HG02885 (cell line): ENCODE data around the gene VDR.

ENCODE experiments used
- ATAC-seq: cut with Tn5 transposase; IDR thresholded peaks from one replicate; pipeline ENCODE4 v1.9.1; 2021; ENCODE audit warnings: mild to moderate bottlenecking; ENCODE audit not compliant: unreplicated experiment, poor library complexity

The VDR gene

DNA sequence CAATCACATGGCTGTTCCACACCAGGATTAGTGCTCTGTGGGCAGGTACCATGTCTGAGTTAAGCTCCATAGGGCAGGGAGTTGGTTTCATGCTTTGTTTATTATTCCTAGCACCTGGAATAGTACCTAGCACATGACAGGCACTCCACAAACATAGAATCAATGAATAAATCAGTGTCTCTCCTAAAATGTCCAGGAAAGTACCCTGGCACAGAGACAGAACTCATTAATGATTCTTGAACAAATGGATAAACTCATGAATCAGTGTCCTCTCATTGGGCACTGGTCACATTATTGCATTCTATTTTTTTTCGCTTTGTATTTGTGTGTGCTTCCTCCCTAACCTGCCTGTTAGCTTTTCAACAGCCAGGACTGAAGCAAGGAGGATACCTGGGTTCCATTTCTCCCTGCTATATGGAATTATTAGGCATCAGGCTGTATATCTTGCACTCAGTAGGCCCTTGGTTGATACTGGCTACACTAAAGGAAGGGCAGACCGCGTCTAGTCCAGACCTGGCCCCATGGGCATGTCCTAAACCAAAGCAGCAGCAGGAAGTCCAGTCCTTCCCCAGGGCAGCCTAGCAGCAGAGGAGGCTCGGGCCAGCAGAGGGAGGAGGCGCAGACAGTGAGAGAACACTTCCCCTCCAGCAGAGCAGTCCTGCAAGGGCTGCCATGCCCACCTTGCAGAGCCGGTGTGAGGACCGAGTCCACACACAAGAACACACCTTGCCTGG is 103.5 kb downstream of the VDR start:
- ATAC-seq, result no peak

DNA sequence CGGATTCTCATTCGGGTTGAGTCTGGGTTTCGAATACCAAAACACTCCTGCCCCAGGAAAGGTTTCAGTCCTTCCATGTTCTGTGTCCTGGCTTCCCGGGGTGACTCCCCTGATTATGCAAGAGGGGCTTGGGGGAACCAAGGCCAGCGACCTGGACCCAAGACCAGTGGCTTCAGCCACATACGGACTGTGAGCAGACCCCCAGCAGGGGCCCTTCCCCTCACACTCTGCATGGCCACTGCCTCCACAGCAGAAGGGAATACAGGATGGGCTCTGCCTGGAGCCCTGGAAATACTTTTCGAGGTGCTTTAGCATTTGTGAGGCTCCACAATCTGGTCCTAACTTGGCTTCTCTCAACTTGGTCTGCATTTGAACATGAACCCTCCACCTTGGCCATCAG is 104.2 kb downstream of the VDR start:
- ATAC-seq, result no peak

DNA sequence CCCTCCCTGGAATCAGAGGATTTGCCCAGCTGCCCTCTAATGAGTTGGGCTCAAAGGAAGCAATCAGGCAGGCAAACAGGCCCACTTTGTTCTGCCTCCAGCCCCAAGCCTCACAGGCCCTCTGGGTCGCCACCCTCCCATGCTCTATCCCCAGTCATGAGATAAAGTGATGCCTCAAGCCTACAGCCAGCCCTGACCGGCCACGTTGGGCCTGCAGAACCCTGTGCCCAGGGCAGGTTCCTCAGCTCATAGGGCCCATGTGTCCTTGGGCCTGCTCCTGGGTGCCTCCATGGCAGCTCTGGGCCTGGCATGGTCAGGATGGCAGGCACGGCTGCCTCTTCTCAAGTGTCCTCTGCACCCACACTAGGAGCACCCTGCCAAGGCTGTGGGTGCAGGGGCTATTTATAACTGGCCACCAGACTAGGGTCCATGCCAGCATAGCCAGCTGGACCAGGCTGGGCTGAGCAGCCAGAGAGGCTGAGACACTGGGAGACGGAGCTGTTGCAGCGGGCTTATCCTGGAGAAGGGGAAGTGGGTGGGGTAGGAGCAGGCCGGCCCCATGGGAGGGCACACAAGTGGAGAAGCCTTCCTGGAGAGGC is 105.3 kb downstream of the VDR start:
- no peak for ATAC-seq

DNA sequence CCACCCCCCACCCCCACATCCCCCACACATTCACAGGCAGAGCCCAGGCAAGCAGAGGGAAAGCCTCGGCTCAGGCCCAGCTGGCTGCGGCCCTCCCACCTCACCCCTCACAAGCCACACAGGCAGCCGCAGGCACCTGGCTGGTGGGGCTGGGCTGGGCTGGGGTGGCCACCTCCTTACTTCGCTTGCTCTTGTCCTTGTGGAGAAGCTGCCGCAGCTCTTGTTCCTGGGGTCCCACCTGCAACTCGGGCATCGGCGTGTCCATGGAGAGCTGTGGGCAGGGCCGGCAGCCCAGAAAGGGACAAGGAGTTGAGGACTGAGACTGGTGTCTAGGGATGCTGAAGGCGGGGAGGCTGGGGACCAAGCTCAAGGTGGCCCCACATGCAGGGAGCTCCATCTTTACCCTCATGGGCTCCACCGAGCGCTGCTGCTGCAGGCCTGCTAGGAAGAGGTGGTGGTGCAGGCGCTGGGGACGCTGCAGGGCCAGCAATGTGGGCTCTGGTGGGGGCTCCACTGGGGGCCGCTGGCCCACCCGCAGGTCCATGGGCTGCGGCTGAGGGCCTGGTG is 106.3 kb downstream of the VDR start:
- no peak for ATAC-seq

DNA sequence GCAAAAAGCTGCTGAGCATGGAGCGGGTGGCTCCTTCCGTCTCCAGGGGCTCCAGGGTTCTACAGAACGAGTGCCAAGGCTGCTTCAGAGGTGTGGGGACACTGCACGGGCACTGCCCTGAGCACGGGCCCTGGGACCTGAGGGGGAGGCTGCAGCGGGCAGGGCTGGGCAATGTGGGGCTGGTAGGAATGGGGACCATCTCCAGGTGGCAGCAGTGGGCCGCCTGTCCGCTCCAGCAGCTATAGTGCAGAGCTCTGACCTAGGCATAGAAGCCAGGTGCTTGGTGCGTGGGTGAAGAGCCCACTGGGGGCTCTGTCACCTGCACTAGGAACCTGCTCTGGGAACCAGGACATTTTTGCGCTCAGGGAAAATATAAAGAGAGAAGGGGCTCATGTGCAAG is 107.4 kb downstream of the VDR start:
- peak; percentile 74 for ATAC-seq

DNA sequence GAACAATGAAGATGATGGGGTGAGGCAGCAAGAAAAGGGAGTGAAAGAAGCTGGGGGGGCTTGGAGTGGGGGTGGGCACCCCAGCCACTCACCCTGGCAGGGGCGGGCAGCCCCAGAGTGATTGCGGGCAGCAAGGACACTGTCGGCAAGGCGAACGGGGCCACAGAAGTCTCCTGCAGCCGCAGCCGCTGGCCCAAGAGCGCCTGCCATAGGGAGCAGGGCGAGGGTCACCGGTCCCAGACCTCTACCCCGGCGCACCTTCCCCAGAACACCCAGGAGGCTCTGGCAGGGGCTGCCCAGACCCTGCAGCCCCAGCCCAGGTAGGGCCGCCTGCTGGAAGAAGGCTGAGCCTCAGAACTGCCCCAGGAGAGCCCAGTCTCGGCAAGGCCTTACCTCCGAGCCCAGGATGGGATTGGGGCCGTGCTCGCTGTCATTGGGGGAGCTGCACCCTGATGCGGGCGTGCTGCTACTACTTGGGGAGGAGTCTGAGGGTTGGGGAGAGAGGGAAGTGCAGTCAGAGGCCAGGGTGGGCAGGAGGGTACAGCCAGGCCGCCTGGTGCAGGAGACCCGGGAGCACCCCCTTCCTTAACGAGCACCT is 108.9 kb downstream of the VDR start:
- ATAC-seq, result no peak

DNA sequence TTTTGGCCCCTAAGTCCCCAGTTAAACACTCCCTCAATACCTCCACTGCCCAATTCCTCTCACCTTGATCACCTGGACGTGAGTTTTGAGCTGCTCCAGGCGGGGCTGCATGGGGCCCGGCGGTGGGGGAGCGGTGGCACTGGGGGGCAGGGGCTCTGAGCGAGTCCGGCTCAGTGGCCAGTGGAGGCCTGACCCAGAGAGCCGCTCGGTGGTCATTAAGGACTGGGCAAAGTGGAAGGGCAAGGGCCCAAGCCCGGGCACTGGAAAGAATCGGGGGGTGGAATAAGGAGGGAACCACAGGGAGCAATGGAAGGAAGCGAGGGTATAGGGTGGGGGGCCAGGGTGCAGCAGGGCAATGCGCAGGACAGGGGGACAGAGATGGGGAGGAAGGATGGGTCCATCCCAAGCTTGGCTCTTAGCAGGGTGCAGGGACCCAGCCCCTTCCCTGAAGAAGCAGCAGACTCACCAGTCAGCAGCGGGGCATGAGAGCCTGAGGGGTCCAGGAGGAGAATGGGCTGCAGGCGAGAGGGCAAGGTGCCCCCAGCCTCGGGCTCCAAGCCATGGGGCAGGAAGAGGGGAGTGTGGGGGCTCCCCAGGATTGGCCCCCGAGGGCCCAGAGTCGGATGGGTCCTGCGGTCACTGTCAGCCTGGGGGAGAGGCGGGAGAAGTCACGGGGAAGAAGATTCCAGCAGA is 109.5 kb downstream of the VDR start:
- ATAC-seq, result no peak

DNA sequence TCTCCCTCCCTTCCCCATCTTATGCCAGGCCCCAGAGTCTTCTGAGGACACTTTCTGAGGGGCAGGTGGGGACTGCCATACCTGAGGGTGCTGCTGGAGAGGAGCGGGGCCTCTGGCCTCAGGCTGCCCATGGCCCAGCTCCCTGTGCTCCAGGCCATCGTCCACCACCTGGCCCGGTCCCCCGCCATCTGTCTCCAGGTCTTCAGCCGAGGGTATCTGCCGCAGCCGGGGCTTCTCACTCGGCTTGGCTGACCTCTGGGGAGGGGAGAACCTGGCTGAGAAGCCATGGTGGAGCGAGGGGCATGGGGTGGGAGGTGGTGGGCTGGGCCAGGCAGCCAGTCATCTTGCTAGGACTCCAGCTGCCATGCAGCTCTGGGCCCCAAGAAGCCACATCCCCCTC is 110.1 kb downstream of the VDR start:
- no peak for ATAC-seq

DNA sequence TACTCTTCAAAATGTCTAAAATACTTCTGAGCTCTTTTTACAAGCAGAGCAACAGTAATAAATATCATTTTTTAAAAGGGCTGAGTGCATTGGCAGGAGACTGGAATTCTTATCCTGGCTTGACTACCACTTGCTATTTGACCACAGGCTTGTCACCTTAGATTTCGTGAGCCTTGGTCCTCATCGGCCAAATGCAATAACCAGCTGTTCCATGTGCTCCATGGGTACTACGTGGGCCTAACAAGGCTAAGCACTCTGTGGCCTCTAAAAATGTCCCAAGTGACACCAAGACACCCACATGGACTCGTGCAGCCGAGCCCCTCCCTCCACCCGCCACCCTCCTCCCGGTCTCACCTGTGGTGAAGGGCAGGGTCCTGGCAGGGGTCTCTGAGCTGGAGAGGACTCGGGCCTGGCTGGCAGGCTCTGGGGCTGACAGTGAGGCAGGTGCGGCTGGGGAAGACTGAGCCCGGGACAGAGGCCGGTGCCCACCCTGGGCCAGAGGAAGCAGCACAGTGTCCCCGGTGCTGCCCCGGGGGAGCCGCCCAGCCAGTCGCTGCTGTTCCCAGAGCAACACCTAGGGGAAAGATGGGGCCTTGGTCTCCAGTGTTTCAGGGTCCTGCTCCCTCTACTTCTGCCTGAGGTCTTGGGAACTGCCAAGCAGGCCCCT is 111.6 kb downstream of the VDR start:
- no peak for ATAC-seq

DNA sequence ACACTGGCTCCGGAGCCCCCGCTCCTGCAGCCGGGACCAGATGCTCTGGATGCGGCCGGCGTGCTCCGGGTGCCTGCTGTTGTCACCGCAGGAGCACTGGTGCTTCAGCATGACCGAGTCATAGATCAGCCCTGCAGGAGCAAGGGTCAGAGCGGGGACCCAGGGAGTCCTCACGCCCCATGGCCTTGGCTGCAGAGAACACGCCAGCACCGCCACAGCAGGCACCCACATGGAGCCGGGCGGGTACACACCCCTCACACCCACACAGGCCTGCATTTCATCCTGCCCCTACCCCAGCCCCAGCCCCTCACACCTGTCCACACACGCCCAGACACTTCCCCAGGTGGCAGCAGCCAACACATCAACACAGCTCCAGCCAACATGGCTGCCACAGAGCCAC is 112.9 kb downstream of the VDR start:
- ATAC-seq, result no peak
